H9 (cell line): ENCODE results near the gene HADH. TPM values are rescaled to one million over a fixed set of nuclear protein-coding genes. Genes with fewer than 3 reads are reported as not detected.

Experiments
- DNase-seq: peaks from one replicate; pipeline ENCODE4 v3.0.0-alpha.2; 2017
- H2AFZ ChIP-seq: one replicate; pipeline ENCODE4 v1.6.1; 2013; ENCODE audit warnings: mild to moderate bottlenecking, low read length, control low read depth, moderate library complexity
- H2AK5ac ChIP-seq: 2 replicates; pipeline ENCODE4 v1.6.1; 2013; ENCODE audit warnings: low read length, control low read depth, mixed read lengths; ENCODE audit not compliant: insufficient read length
- H2BK120ac ChIP-seq: one replicate; pipeline ENCODE4 v1.6.1; 2013; ENCODE audit warnings: low read depth, mild to moderate bottlenecking, low read length, control low read depth, inconsistent platforms; ENCODE audit not compliant: poor library complexity, severe bottlenecking
- H2BK12ac ChIP-seq: 2 replicates; pipeline ENCODE4 v1.6.1; 2013; ENCODE audit warnings: low read length, control low read depth, mixed read lengths, low read depth; ENCODE audit not compliant: insufficient read length
- H2BK15ac ChIP-seq: 2 replicates; pipeline ENCODE4 v1.6.1; 2013; ENCODE audit warnings: low read depth, low read length, control low read depth
- H2BK20ac ChIP-seq: one replicate; pipeline ENCODE4 v1.6.1; 2013; ENCODE audit warnings: low read depth, mild to moderate bottlenecking, low read length, control low read depth, inconsistent platforms; ENCODE audit not compliant: poor library complexity, severe bottlenecking
- H2BK5ac ChIP-seq: 2 replicates; pipeline ENCODE4 v1.6.1; 2013; ENCODE audit warnings: low read length, control low read depth, mixed read lengths; ENCODE audit not compliant: insufficient read length
- H3K14ac ChIP-seq: 2 replicates; pipeline ENCODE4 v1.6.1; 2013; ENCODE audit warnings: low read length, control low read depth; ENCODE audit not compliant: insufficient read depth
- H3K18ac ChIP-seq: 2 replicates; pipeline ENCODE4 v1.6.1; 2013; ENCODE audit warnings: low read depth, mild to moderate bottlenecking, mixed read lengths, low read length, control low read depth; ENCODE audit not compliant: insufficient read length
- H3K23ac ChIP-seq: 2 replicates; pipeline ENCODE4 v1.6.1; 2013; ENCODE audit warnings: low read length, control low read depth, mixed read lengths, low read depth; ENCODE audit not compliant: insufficient read length
- H3K23me2 ChIP-seq: 2 replicates; pipeline ENCODE4 v1.6.1; 2013; ENCODE audit warnings: low read depth, mild to moderate bottlenecking, mixed read lengths, low read length, control low read depth; ENCODE audit not compliant: insufficient read length, poor library complexity, severe bottlenecking
- H3K27ac ChIP-seq: 2 replicates; pipeline ENCODE4 v1.5.1; 2013; ENCODE audit warnings: low read length, control low read depth, mixed read lengths, low read depth; ENCODE audit not compliant: insufficient read length
- H3K27me3 ChIP-seq: 2 replicates; pipeline ENCODE4 v1.6.1; 2013; ENCODE audit warnings: low read length, control low read depth, inconsistent platforms; ENCODE audit not compliant: insufficient read depth
- H3K4ac ChIP-seq: 2 replicates; pipeline ENCODE4 v1.6.1; 2013; ENCODE audit warnings: low read depth, mild to moderate bottlenecking, control low read depth, inconsistent platforms, low read length, moderate library complexity
- H3K4me1 ChIP-seq: 2 replicates; pipeline ENCODE4 v1.6.1; 2013; ENCODE audit warnings: low read length, control low read depth, inconsistent platforms; ENCODE audit not compliant: insufficient read depth
- H3K4me2 ChIP-seq: 2 replicates; pipeline ENCODE4 v1.6.1; 2013; ENCODE audit warnings: low read length, control low read depth, mixed read lengths; ENCODE audit not compliant: insufficient read length, insufficient read depth
- H3K56ac ChIP-seq: 2 replicates; pipeline ENCODE4 v1.6.1; 2013; ENCODE audit warnings: low read depth, mild to moderate bottlenecking, mixed read lengths, low read length, control low read depth; ENCODE audit not compliant: insufficient read length
- H3K79me1 ChIP-seq: 2 replicates; pipeline ENCODE4 v1.6.1; 2013; ENCODE audit warnings: low read depth, mild to moderate bottlenecking, moderate library complexity, low read length, control low read depth, inconsistent platforms; ENCODE audit not compliant: insufficient read depth, poor library complexity, severe bottlenecking
- H3K79me2 ChIP-seq: 2 replicates; pipeline ENCODE4 v1.6.1; 2013; ENCODE audit warnings: low read length, control low read depth, inconsistent platforms; ENCODE audit not compliant: insufficient read depth
- H3K9ac ChIP-seq: 2 replicates; pipeline ENCODE4 v1.6.1; 2013; ENCODE audit warnings: low read length, control low read depth, mixed read lengths; ENCODE audit not compliant: insufficient read length; ENCODE audit errors: extremely low read depth
- H3K9me3 ChIP-seq: one replicate; pipeline ENCODE4 v1.6.1; 2013; ENCODE audit warnings: low read depth, low read length, inconsistent platforms; ENCODE audit not compliant: control insufficient read depth
- H3T11ph ChIP-seq: one replicate; pipeline ENCODE4 v1.6.1; 2013; ENCODE audit warnings: mild to moderate bottlenecking, low read length, control low read depth, inconsistent platforms
- H4K20me1 ChIP-seq: one replicate; pipeline ENCODE4 v1.6.1; 2013; ENCODE audit not compliant: control insufficient read depth, insufficient read length, insufficient read depth
- H4K5ac ChIP-seq: 2 replicates; pipeline ENCODE4 v1.6.1; 2013; ENCODE audit warnings: low read depth, mild to moderate bottlenecking, mixed read lengths, low read length, control low read depth; ENCODE audit not compliant: insufficient read length
- H4K8ac ChIP-seq: replicated peaks from 2 replicates; pipeline ENCODE4 v1.6.1; 2013; ENCODE audit warnings: low read length, control low read depth, mixed read lengths, low read depth; ENCODE audit not compliant: insufficient read length
- H4K91ac ChIP-seq: 2 replicates; pipeline ENCODE4 v1.6.1; 2013; ENCODE audit warnings: low read depth, mild to moderate bottlenecking, moderate library complexity, mixed read lengths, low read length, control low read depth; ENCODE audit not compliant: insufficient read length
- H3K27ac Mint-ChIP-seq, 3 experiments: 2 replicates in 2 of 3; 3 replicates in 1 of 3; pipeline ENCODE4 v1.8.0; 2020 to 2021; ENCODE audit warnings: mixed read lengths in 3 of 3, mild to moderate bottlenecking in 1 of 3, moderate library complexity in 1 of 3
- H3K27me3 Mint-ChIP-seq: 2 replicates; pipeline ENCODE4 v1.8.0; 2021; ENCODE audit warnings: low read depth, mild to moderate bottlenecking, moderate library complexity, mixed read lengths
- H3K36me3 Mint-ChIP-seq, 3 experiments: 2 replicates in 2 of 3; 3 replicates in 1 of 3; pipeline ENCODE4 v1.8.0; 2020 to 2021; ENCODE audit warnings: low read depth in 3 of 3, mixed read lengths in 3 of 3; ENCODE audit not compliant: insufficient read depth in 1 of 3
- H3K4me1 Mint-ChIP-seq, 2 experiments: 2 replicates each; pipeline ENCODE4 v1.8.0; 2020; ENCODE audit warnings: mixed read lengths in 2 of 2
- H3K4me3 Mint-ChIP-seq, 2 experiments: 2 replicates in 1 of 2; 3 replicates in 1 of 2; pipeline ENCODE4 v1.8.0; 2020 to 2021; ENCODE audit warnings: mild to moderate bottlenecking in 2 of 2, mixed read lengths in 2 of 2, moderate library complexity in 1 of 2
- H3K9me3 Mint-ChIP-seq, 2 experiments: 2 replicates in 1 of 2; 3 replicates in 1 of 2; pipeline ENCODE4 v1.8.0; 2020; ENCODE audit warnings: mild to moderate bottlenecking in 2 of 2, mixed read lengths in 2 of 2, moderate library complexity in 1 of 2
- WGBS: extraction: QIAGEN DNeasy Blood & Tissue Kit; methylation state at CpG from one replicate; pipeline ENCODE4 v1.1.7; 2013; ENCODE audit warnings: missing lambda C conversion rate, low lambda C conversion rate, mixed read lengths; ENCODE audit not compliant: insufficient read length; ENCODE audit errors: extremely low coverage; 5-methylcytosine and 5-hydroxymethylcytosine counted together
- total RNA-seq: library from RNA; stranded (reverse); gene quantifications from 2 replicates; pipeline ENCODE4 v1.2.1, GENCODE V29; 2021
- TF ChIP-seq, protein P1 (sequence below): fragments of 200-600 bp; sonication (generic); conservative IDR thresholded peaks from 3 replicates; pipeline ENCODE4 v1.8.0; 2021; ENCODE audit warnings: antibody characterized with exemption, mild to moderate bottlenecking

HADH gene
- total RNA-seq, 1 experiment from 2014 or later = 44.4 TPM

DNA sequence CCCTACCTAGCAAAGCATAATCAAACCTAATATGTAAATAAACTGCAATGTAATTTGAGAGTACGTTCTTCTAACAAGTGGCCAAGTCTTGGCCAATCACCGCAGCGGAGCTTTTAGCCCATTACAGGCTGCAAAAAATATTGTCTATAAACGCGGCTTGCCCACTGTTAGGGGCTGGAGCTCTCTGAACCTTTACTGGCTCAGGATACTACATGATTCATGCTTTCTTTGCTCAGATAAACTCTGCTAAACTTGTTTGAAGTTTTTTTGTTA is 990 bp upstream of the HADH start:
- H4K20me1 ChIP-seq = no peaks in the 10 kb centered on the region
- H3K56ac ChIP-seq = no peak overlapping the region
- peaks cover 22 to 26% of the 10 kb centered on the region in 2 experiments for H3K4me1 Mint-ChIP-seq
- no peak overlapping the region for H2BK15ac ChIP-seq
- H3K4me3 Mint-ChIP-seq = no peak overlapping the region
- no peak overlapping the region for H3T11ph ChIP-seq
- H3K23ac ChIP-seq = no peak overlapping the region
- no peak overlapping the region for H2AK5ac ChIP-seq
- H2AFZ ChIP-seq = no peak overlapping the region
- H3K27ac ChIP-seq = no peak overlapping the region
- no CpG with 5 or more reads among the region's 5 CpGs for WGBS
- H3K23me2 ChIP-seq = peaks cover 10% of the 10 kb centered on the region
- no peak overlapping the region for H4K91ac ChIP-seq
- no peak overlapping the region for H2BK5ac ChIP-seq
- H3K9ac ChIP-seq = no peak overlapping the region
- H3K79me2 ChIP-seq = peaks cover 4% of the 10 kb centered on the region; the same call in 1 of the 2 replicates
- H3K18ac ChIP-seq = no peak overlapping the region
- no peaks in the 10 kb centered on the region for H3K9me3 Mint-ChIP-seq
- H3K27ac Mint-ChIP-seq = no peak overlapping the region
- no peak overlapping the region for H3K14ac ChIP-seq
- H4K8ac ChIP-seq = no peak overlapping the region
- no peaks in the 10 kb centered on the region for H3K36me3 Mint-ChIP-seq
- H3K27me3 ChIP-seq = no peaks in the 10 kb centered on the region
- no peaks in the 10 kb centered on the region for H3K9me3 ChIP-seq
- H3K27me3 Mint-ChIP-seq = peaks cover 3% of the 10 kb centered on the region; the same call in 1 of the 2 replicates
- no peak overlapping the region for H4K5ac ChIP-seq
- DNase-seq = no peak
- TF ChIP-seq, protein P1, sequence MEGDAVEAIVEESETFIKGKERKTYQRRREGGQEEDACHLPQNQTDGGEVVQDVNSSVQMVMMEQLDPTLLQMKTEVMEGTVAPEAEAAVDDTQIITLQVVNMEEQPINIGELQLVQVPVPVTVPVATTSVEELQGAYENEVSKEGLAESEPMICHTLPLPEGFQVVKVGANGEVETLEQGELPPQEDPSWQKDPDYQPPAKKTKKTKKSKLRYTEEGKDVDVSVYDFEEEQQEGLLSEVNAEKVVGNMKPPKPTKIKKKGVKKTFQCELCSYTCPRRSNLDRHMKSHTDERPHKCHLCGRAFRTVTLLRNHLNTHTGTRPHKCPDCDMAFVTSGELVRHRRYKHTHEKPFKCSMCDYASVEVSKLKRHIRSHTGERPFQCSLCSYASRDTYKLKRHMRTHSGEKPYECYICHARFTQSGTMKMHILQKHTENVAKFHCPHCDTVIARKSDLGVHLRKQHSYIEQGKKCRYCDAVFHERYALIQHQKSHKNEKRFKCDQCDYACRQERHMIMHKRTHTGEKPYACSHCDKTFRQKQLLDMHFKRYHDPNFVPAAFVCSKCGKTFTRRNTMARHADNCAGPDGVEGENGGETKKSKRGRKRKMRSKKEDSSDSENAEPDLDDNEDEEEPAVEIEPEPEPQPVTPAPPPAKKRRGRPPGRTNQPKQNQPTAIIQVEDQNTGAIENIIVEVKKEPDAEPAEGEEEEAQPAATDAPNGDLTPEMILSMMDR = no peak
- no peaks in the 10 kb centered on the region for H3K79me1 ChIP-seq
- no peak overlapping the region for H3K4ac ChIP-seq
- H2BK120ac ChIP-seq = no peak overlapping the region
- no peaks in the 10 kb centered on the region for H3K4me1 ChIP-seq
- H2BK20ac ChIP-seq = no peak overlapping the region
- H3K4me2 ChIP-seq = no peak overlapping the region
- no peak overlapping the region for H2BK12ac ChIP-seq
